H1 (cell line): ENCODE measurements around the gene CYP46A1. TPM values are rescaled to one million over a fixed set of nuclear protein-coding genes. Genes with fewer than 3 reads are reported as not detected.

ENCODE experiments used
- CTCF ChIA-PET: fragments of 300-600 bp; sonication (Branson Sonifier 250); formaldehyde crosslinking; loops from one replicate; lab custom pipeline; 2021; ENCODE audit not compliant: partially characterized antibody; lab: Charles Lee
- POLR2A ChIA-PET: fragments of 300-600 bp; sonication (Branson Sonifier 250); formaldehyde crosslinking; loops from one replicate; lab custom pipeline; 2021; ENCODE audit warnings: inconsistent platforms; ENCODE audit not compliant: partially characterized antibody; lab: Charles Lee
- DNase-seq, 2 experiments: peaks; one replicate each; pipeline versions ENCODE4 v3.0.0 to v3.0.0-alpha.2; 2010 to 2022; ENCODE audit warnings: low spot score in 2 of 2, low read depth in 1 of 2, mixed read lengths in 1 of 2
- FAIRE-seq: peaks from 2 replicates; lab custom pipeline; 2011; peaks lifted over from hg19 to GRCh38; lab: Jason Lieb, UNC
- H2AFZ ChIP-seq: 2 replicates; pipeline ENCODE4 v1.8.1; 2012; ENCODE audit warnings: low read length, inconsistent platforms
- H2AK5ac ChIP-seq: 2 replicates; pipeline ENCODE4 v1.6.1; 2013; ENCODE audit warnings: low read depth, low read length
- H2BK120ac ChIP-seq: replicated peaks from 2 replicates; pipeline ENCODE3; 2013; ENCODE audit warnings: low read depth, low read length, inconsistent platforms
- H2BK12ac ChIP-seq: 2 replicates; pipeline ENCODE4 v1.6.1; 2013; ENCODE audit warnings: low read depth, low read length
- H2BK15ac ChIP-seq: 2 replicates; pipeline ENCODE4 v1.6.1; 2013; ENCODE audit warnings: low read length
- H2BK20ac ChIP-seq: 2 replicates; pipeline ENCODE4 v1.6.1; 2013; ENCODE audit warnings: low read length
- H2BK5ac ChIP-seq: 2 replicates; pipeline ENCODE4 v1.6.1; 2013; ENCODE audit warnings: low read depth, low read length
- H3K14ac ChIP-seq: 2 replicates; pipeline ENCODE4 v1.6.1; 2013; ENCODE audit warnings: inconsistent platforms; ENCODE audit not compliant: insufficient read length
- H3K18ac ChIP-seq: 2 replicates; pipeline ENCODE4 v1.6.1; 2013; ENCODE audit warnings: low read length; ENCODE audit errors: extremely low read depth
- H3K23ac ChIP-seq: 2 replicates; pipeline ENCODE4 v1.6.1; 2013; ENCODE audit warnings: inconsistent platforms; ENCODE audit not compliant: insufficient read length
- H3K23me2 ChIP-seq: 2 replicates; pipeline ENCODE4 v1.6.1; 2013; ENCODE audit warnings: low read depth, low read length
- H3K27ac ChIP-seq: 2 replicates; pipeline ENCODE4 v1.6.1; 2011; ENCODE audit warnings: low read depth, low read length, inconsistent platforms
- H3K27me3 ChIP-seq, 4 experiments: replicated peaks in 1 of 4; 1 replicate in 1 of 4; 2 replicates in 3 of 4; pipeline versions ENCODE4 v1.6.1 to v1.8.1; 2011 to 2013; ENCODE audit warnings: low read length in 3 of 4, mild to moderate bottlenecking in 3 of 4, inconsistent platforms in 2 of 4, mixed read lengths in 2 of 4, moderate library complexity in 1 of 4; ENCODE audit not compliant: control insufficient read depth in 3 of 4, insufficient read depth in 3 of 4; ENCODE audit errors: extremely low read depth in 1 of 4
- H3K36me3 ChIP-seq, 4 experiments: 2 replicates each; pipeline versions ENCODE4 v1.6.1 to v1.8.1; 2011 to 2013; ENCODE audit warnings: mild to moderate bottlenecking in 4 of 4, low read length in 3 of 4, moderate library complexity in 2 of 4, control low read depth in 1 of 4, inconsistent platforms in 1 of 4; ENCODE audit not compliant: insufficient read depth in 4 of 4, control insufficient read depth in 2 of 4
- H3K4ac ChIP-seq: replicated peaks from 2 replicates; pipeline ENCODE3; 2013; ENCODE audit warnings: low read length, low read depth, mixed read lengths, inconsistent platforms; ENCODE audit not compliant: insufficient read length
- H3K4me1 ChIP-seq, 4 experiments: replicated peaks in 1 of 4; 1 replicate in 1 of 4; 2 replicates in 3 of 4; pipeline versions ENCODE4 v1.6.1 to v1.8.1; 2011 to 2013; ENCODE audit warnings: low read length in 3 of 4, inconsistent platforms in 2 of 4, mixed read lengths in 1 of 4; ENCODE audit not compliant: insufficient read depth in 4 of 4, control insufficient read depth in 3 of 4
- H3K4me2 ChIP-seq, 2 experiments: 2 replicates each; pipeline versions ENCODE4 v1.6.1 to v1.8.1; 2011 to 2013; ENCODE audit warnings: low read depth in 2 of 2, low read length in 2 of 2, control low read depth in 1 of 2, inconsistent platforms in 1 of 2, mild to moderate bottlenecking in 1 of 2; ENCODE audit not compliant: insufficient read depth in 1 of 2
- H3K4me3 ChIP-seq, 4 experiments: fragments of 200-600, 300-600 bp in 1 of 4; sonication (generic), shearing (Covaris generic), sonication (Bioruptor Twin) in 1 of 4; 2 replicates each; pipeline versions ENCODE4 v1.5.1 to v1.8.1; 2011 to 2016; ENCODE audit warnings: low read length in 4 of 4, low read depth in 3 of 4, control low read depth in 2 of 4, inconsistent platforms in 2 of 4, mild to moderate bottlenecking in 2 of 4, mixed read lengths in 1 of 4, moderate library complexity in 1 of 4; ENCODE audit not compliant: insufficient read depth in 2 of 4; ENCODE audit errors: extremely low read depth in 1 of 4
- H3K56ac ChIP-seq: replicated peaks from 2 replicates; pipeline ENCODE3; 2013; ENCODE audit warnings: low read depth, mild to moderate bottlenecking, mixed read lengths, low read length, inconsistent platforms; ENCODE audit not compliant: insufficient read length
- H3K79me1 ChIP-seq: 2 replicates; pipeline ENCODE4 v1.6.1; 2013; ENCODE audit warnings: low read depth, low read length, control low read depth
- H3K79me2 ChIP-seq, 2 experiments: 2 replicates each; pipeline versions ENCODE4 v1.6.1 to v1.8.1; 2012 to 2013; ENCODE audit warnings: low read length in 2 of 2, mild to moderate bottlenecking in 2 of 2, inconsistent platforms in 1 of 2; ENCODE audit not compliant: insufficient read depth in 2 of 2, control insufficient read depth in 1 of 2
- H3K9ac ChIP-seq, 4 experiments: replicated peaks in 1 of 4; 1 replicate in 1 of 4; 2 replicates in 3 of 4; pipeline versions ENCODE4 v1.6.1 to v1.8.1; 2011 to 2013; ENCODE audit warnings: low read depth in 3 of 4, low read length in 3 of 4, control low read depth in 2 of 4, mild to moderate bottlenecking in 2 of 4, moderate library complexity in 2 of 4, inconsistent platforms in 1 of 4; ENCODE audit errors: extremely low read depth in 1 of 4
- H3K9me3 ChIP-seq, 2 experiments: 2 replicates each; pipeline versions ENCODE4 v1.6.1 to v1.8.1; 2012 to 2013; ENCODE audit warnings: mild to moderate bottlenecking in 2 of 2, moderate library complexity in 2 of 2, control low read depth in 1 of 2, inconsistent platforms in 1 of 2, low read depth in 1 of 2, low read length in 1 of 2, mixed read lengths in 1 of 2; ENCODE audit not compliant: insufficient read depth in 2 of 2
- H4K20me1 ChIP-seq, 2 experiments: replicated peaks in 1 of 2; 2 replicates each; pipeline versions ENCODE3 to v1.8.1; 2011 to 2013; ENCODE audit warnings: inconsistent platforms in 2 of 2, low read length in 2 of 2, mild to moderate bottlenecking in 1 of 2; ENCODE audit not compliant: insufficient read depth in 2 of 2, control insufficient read depth in 1 of 2
- H4K5ac ChIP-seq: 2 replicates; pipeline ENCODE4 v1.6.1; 2013; ENCODE audit warnings: low read length, low read depth, mixed read lengths, inconsistent platforms; ENCODE audit not compliant: insufficient read length
- H4K8ac ChIP-seq: 2 replicates; pipeline ENCODE4 v1.8.0; 2013; ENCODE audit warnings: mild to moderate bottlenecking, moderate library complexity, low read length, inconsistent platforms; ENCODE audit not compliant: insufficient read depth; ENCODE audit errors: extremely low read depth
- H4K91ac ChIP-seq: replicated peaks from 2 replicates; pipeline ENCODE3; 2013; ENCODE audit warnings: low read length, mixed read lengths, inconsistent platforms; ENCODE audit not compliant: insufficient read length
- ATF3 ChIP-seq: IDR thresholded peaks from 2 replicates; pipeline ENCODE4 v1.6.1; 2011; ENCODE audit warnings: low read depth, mild to moderate bottlenecking, low read length; ENCODE audit not compliant: insufficient read depth
- EGR1 ChIP-seq: IDR thresholded peaks from 2 replicates; pipeline ENCODE4 v1.6.1; 2011; ENCODE audit warnings: low read depth, low read length, borderline replicate concordance
- NANOG ChIP-seq: IDR thresholded peaks from 2 replicates; pipeline ENCODE4 v1.6.1; 2011; ENCODE audit warnings: low read length, low read depth, mild to moderate bottlenecking, inconsistent platforms; ENCODE audit not compliant: insufficient read depth, poor library complexity, severe bottlenecking
- SP1 ChIP-seq: IDR thresholded peaks from 2 replicates; pipeline ENCODE4 v1.6.1; 2011; ENCODE audit warnings: low read depth, low read length
- TEAD4 ChIP-seq: IDR thresholded peaks from 2 replicates; pipeline ENCODE4 v1.6.1; 2012; ENCODE audit warnings: low read depth, low read length, inconsistent platforms, mixed read lengths
- WGBS, 2 experiments: shearing (Covaris generic) in 1 of 2; methylation state at CpG; one replicate each; pipeline versions ENCODE4 v1.1.6 to v1.1.7; 2013 to 2015; ENCODE audit warnings: low lambda C conversion rate in 2 of 2, mixed read lengths in 2 of 2, inconsistent platforms in 1 of 2, low coverage in 1 of 2, missing lambda C conversion rate in 1 of 2; ENCODE audit not compliant: insufficient replicate concordance in 2 of 2, insufficient coverage in 1 of 2, insufficient read length in 1 of 2; ENCODE audit errors: extremely low coverage in 1 of 2, missing lambda C conversion rate in 1 of 2; 5-methylcytosine and 5-hydroxymethylcytosine counted together
- polyA plus RNA-seq, 7 experiments: library from polyadenylated mRNA; depleted of rRNA in 3 of 7; stranded (reverse) in 5 of 7; unstranded in 2 of 7; fragments of >200 nt in 5 of 7; fragments of 200-250 nt in 2 of 7; gene quantifications; 1 replicate in 5 of 7; 2 replicates in 1 of 7; 4 replicates in 1 of 7; pipeline versions ENCODE4 v1.2.1 to v1.2.3, GENCODE V29; 2011 to 2013; ENCODE audit warnings: missing spikeins in 2 of 7, mixed read lengths in 2 of 7
- total RNA-seq: library from RNA; stranded (reverse); fragmentation: NEBNext Ultra II Directional; extraction: Animal tissue kit (Norgen Biotek cat#: 25700); gene quantifications from 2 replicates; pipeline ENCODE4 v1.2.1, GENCODE V29; 2021

The CYP46A1 gene
- total and polyA plus RNA-seq, 2 of the 8 experiments (the other 6 are each of a cell fraction or from before 2014, with no cell fraction given): 0.41 to 1.3 TPM

DNA sequence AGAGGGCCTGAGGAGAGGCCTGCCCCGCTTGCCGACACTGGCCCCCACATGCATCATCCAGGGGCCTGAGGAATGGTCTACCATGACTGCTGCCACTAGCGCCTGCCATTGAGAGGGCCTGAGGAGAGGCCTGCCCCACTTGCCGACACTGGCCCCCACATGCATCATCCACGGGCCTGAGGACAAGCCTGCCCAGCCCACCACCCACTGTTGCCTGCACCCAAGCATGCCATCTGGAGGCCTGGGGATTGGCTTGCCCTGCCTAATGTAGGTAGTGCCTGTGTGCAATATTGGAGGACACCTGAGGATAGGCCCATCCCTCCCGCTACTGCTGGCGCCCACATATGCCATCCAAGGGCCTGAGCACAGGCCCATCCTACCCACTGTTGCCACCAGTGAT is 24.4 kb downstream of the CYP46A1 start:
- H2BK12ac ChIP-seq: no peak overlapping the region
- CTCF ChIA-PET: interaction anchor here (1.1 kb wide), 1 partner anchor 116 kb away, joined by 3 read pairs; no protein-coding TSS in a partner anchor

More for the DNA sequence above, 24.4 kb downstream of the CYP46A1 start:
- no peaks in the 10 kb centered on the region for H3K23me2 ChIP-seq
- no peak overlapping the region for H3K4me3 ChIP-seq
- H4K8ac ChIP-seq: no peak overlapping the region
- no peaks in the 10 kb centered on the region for H4K20me1 ChIP-seq
- POLR2A ChIA-PET: no interaction called here
- H2BK120ac ChIP-seq: no peak overlapping the region
- peaks cover 5 to 14% of the 10 kb centered on the region in 2 experiments; a peak in 3 of 4 replicates for H3K9me3 ChIP-seq
- DNase-seq: no peak
- no peak overlapping the region for H3K56ac ChIP-seq
- H4K91ac ChIP-seq: no peak overlapping the region
- no peaks in the 10 kb centered on the region for H3K27me3 ChIP-seq
- H3K4ac ChIP-seq: no peak overlapping the region
- no peak overlapping the region for H3K14ac ChIP-seq
- whole genome bisulfite sequencing, 2 experiments: 87% methylated on average over 6 of the region's 7 CpGs; no CpG with 5 or more reads in 1 of the 2 experiments
- H2AFZ ChIP-seq: no peak overlapping the region
- H2BK20ac ChIP-seq: no peak overlapping the region
- H3K36me3 ChIP-seq: no peaks in the 10 kb centered on the region; a peak in 1 of 8 replicates
- H3K4me2 ChIP-seq: no peak overlapping the region
- H2BK15ac ChIP-seq: no peak overlapping the region
- no peaks in the 10 kb centered on the region for H3K79me1 ChIP-seq
- no peaks in the 10 kb centered on the region for H3K79me2 ChIP-seq
- FAIRE-seq: no peak
- H3K4me1 ChIP-seq: no peaks in the 10 kb centered on the region
- H4K5ac ChIP-seq: no peak overlapping the region
- H3K23ac ChIP-seq: no peak overlapping the region
- no peak overlapping the region for H2AK5ac ChIP-seq
- no peak overlapping the region for H3K9ac ChIP-seq
- H3K27ac ChIP-seq: no peak overlapping the region
- TF ChIP-seq TEAD4 (no peak), ATF3 (no peak), SP1 (no peak), NANOG (no peak), EGR1 (no peak)
- no peak overlapping the region for H3K18ac ChIP-seq
- H2BK5ac ChIP-seq: no peak overlapping the region
